Gastrocnemius medialis (tissue), 4 donors: ENCODE results near the gene FXYD7. TPM values are rescaled to one million over a fixed set of nuclear protein-coding genes. Genes with fewer than 3 reads are reported as not detected.
A peak's percentile ranks its signal among the peaks of the same experiment; 100 is the strongest.

ENCODE experiments used
- ATAC-seq, 2 donors: fragments of 150-250 bp; one replicate each; pipeline ENCODE4 v1.9.1; 2016
- DNase-seq, 2 donors: peaks; one replicate each; pipeline ENCODE4 v3.0.0-alpha.2; 2019
- H3K27ac ChIP-seq, 4 donors: fragments of 200-600 bp; sonication (generic); 1 replicate in 1 of 4; 2 replicates in 3 of 4; pipeline ENCODE4 v1.5.1; 2016 to 2018; ENCODE audit warnings: mild to moderate bottlenecking in 2 of 4, moderate library complexity in 1 of 4
- H3K27me3 ChIP-seq, 3 donors: fragments of 200-600 bp; sonication (generic) in 2 of 3; 1 replicate in 1 of 3; 2 replicates in 2 of 3; pipeline versions ENCODE4 v1.5.1 to v1.6.0; 2016 to 2019; ENCODE audit warnings: mild to moderate bottlenecking in 1 of 3, moderate library complexity in 1 of 3
- H3K36me3 ChIP-seq, 2 donors: fragments of 200-600 bp; sonication (generic) in 1 of 2; one replicate each; pipeline ENCODE4 v1.5.1; 2017 to 2018
- H3K4me1 ChIP-seq, 2 donors: fragments of 200-600 bp; sonication (generic) in 1 of 2; one replicate each; pipeline ENCODE4 v1.5.1; 2016 to 2017; ENCODE audit warnings: mild to moderate bottlenecking in 2 of 2
- H3K4me3 ChIP-seq, 4 donors: fragments of 200-600 bp; sonication (generic) in 3 of 4; 1 replicate in 1 of 4; 2 replicates in 3 of 4; pipeline ENCODE4 v1.5.1; 2016 to 2019; ENCODE audit warnings: mild to moderate bottlenecking in 2 of 4
- H3K9me3 ChIP-seq, 3 donors: fragments of 200-600 bp; sonication (generic) in 2 of 3; 1 replicate in 1 of 3; 2 replicates in 2 of 3; pipeline ENCODE4 v1.5.1; 2016 to 2019
- POLR2A ChIP-seq, 2 donors: fragments of 450-650 bp; IDR thresholded peaks; one replicate each; pipeline ENCODE4 v1.6.1; 2017; ENCODE audit warnings: antibody characterized with exemption in 2 of 2, mild to moderate bottlenecking in 2 of 2, moderate library complexity in 2 of 2
- in situ Hi-C, 4 donors: fragments of 200-750 bp; cut with MboI; loops; one replicate each; pipeline versions ENCODE4 v1.15.0 to v1.8.0; 2017; ENCODE audit warnings: low sequenced_read_pairs in 4 of 4
- intact Hi-C: fragments of 100-400 bp; cut with DNase I; formaldehyde crosslinking; loops from one replicate; pipeline ENCODE4 v1.15.1; 2023; ENCODE audit warnings: low total_unique reads
- total RNA-seq, 4 donors: library from RNA; depleted of rRNA; stranded (reverse); fragments of >200 nt; gene quantifications; one replicate each; pipeline versions ENCODE4 v1.1.0 to v1.2.3, GENCODE V29; 2016
- TF ChIP-seq, protein P1 (sequence below), 5 experiments: fragments of 450-650 bp in 3 of 5; fragments of 200-600 bp in 2 of 5; sonication (generic) in 2 of 5; IDR thresholded peaks in 4 of 5; conservative IDR thresholded peaks in 1 of 5; 1 replicate in 4 of 5; 2 replicates in 1 of 5; pipeline ENCODE4 v1.5.1; 2016 to 2019; ENCODE audit warnings: antibody characterized with exemption in 5 of 5, mild to moderate bottlenecking in 3 of 5, moderate library complexity in 3 of 5

FXYD7 gene
- total RNA-seq, 4 donors from 2014 or later: 0.40 TPM; not detected in 3

- in situ Hi-C loops: loop anchor here in 2 of 4 donors (5.0 to 10.0 kb wide), 2 partner anchors 69 to 71 kb away; no protein-coding TSS in a partner anchor
- TF ChIP-seq, protein P1, sequence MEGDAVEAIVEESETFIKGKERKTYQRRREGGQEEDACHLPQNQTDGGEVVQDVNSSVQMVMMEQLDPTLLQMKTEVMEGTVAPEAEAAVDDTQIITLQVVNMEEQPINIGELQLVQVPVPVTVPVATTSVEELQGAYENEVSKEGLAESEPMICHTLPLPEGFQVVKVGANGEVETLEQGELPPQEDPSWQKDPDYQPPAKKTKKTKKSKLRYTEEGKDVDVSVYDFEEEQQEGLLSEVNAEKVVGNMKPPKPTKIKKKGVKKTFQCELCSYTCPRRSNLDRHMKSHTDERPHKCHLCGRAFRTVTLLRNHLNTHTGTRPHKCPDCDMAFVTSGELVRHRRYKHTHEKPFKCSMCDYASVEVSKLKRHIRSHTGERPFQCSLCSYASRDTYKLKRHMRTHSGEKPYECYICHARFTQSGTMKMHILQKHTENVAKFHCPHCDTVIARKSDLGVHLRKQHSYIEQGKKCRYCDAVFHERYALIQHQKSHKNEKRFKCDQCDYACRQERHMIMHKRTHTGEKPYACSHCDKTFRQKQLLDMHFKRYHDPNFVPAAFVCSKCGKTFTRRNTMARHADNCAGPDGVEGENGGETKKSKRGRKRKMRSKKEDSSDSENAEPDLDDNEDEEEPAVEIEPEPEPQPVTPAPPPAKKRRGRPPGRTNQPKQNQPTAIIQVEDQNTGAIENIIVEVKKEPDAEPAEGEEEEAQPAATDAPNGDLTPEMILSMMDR (IDR thresholded peaks at IDR 0.05 in 4 of 5, conservative IDR thresholded peaks at IDR 0.05 in 1 of 5): no peak
- no peak for TF ChIP-seq POLR2A (IDR thresholded peaks at IDR 0.05)
Observed at GRCh38 chr19:35136231-35136630, 6.8 kb upstream of the FXYD7 start.

GRCh38 chr19:35136977-35137702 lies 5.9 kb upstream of the FXYD7 start:
- DNase-seq (no peak), ATAC-seq (no peak)
- H3K4me1 ChIP-seq: peaks cover 42% of the 10 kb centered on the region in 2 donors
- intact Hi-C loops: no loop called here
- no peak for TF ChIP-seq POLR2A (IDR thresholded peaks at IDR 0.05)
- TF ChIP-seq, protein P1 (IDR thresholded peaks at IDR 0.05 in 4 of 5, conservative IDR thresholded peaks at IDR 0.05 in 1 of 5): no peak
- H3K9me3 ChIP-seq: no peaks in the 10 kb centered on the region
- peak overlapping the region; percentile 99 to 100 (median 99) for H3K27ac ChIP-seq
- in situ Hi-C loops: loop anchor here in 2 of 4 donors (5.0 to 10.0 kb wide), 2 partner anchors 70 to 72 kb away; no protein-coding TSS in a partner anchor
- H3K27me3 ChIP-seq: no peaks in the 10 kb centered on the region
- H3K36me3 ChIP-seq: no peaks in the 10 kb centered on the region
- no peak overlapping the region for H3K4me3 ChIP-seq

More at GRCh38 chr19:35136231-35136630, 6.8 kb upstream of the FXYD7 start:
- H3K27me3 ChIP-seq: no peaks in the 10 kb centered on the region
- intact Hi-C loops: no loop called here
- no peak for DNase-seq
- H3K27ac ChIP-seq: peak overlapping the region; percentile 99 to 100 (median 99)
- no peak for ATAC-seq
- H3K4me3 ChIP-seq: no peak overlapping the region
- no peaks in the 10 kb centered on the region for H3K9me3 ChIP-seq
- H3K36me3 ChIP-seq: no peaks in the 10 kb centered on the region
- H3K4me1 ChIP-seq: peaks cover 34 to 35% of the 10 kb centered on the region in 2 donors

DNA sequence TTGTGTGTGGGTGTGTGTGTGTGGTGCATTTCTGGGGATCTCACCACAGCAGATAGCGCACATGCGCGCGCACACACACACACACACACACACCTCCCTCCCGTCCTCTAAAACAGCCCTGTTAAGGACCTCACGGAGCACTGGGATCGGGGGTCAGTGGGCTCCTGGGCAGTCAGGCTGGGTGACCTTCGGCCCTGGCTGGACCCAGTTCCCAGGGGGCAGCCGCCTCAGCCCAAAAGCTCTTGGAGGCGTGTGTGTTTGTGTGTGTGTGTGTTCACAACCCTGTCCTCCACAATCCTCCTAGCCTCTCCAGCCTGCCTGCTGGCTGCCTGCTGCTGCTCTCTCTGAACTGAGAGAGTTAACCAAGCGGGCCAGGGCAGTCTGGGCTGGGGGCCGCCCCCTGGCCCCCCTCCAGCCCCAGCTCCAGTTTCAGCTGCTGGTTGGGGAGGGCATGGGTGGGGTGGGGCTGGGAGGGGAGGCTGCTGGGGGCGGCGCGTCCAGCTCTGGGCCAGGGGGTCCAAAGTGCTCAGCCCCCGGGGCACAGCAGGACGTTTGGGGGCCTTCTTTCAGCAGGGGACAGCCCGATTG lies 4.7 kb upstream of the FXYD7 start, which contains the start of gene FXYD1:
Gene FXYD1, plus strand, starts transcription at position 520 of the 588 bp plus-strand sequence. CDS start 1,256 bp downstream, outside the sequence.
- H3K27me3 ChIP-seq: no peaks in the 10 kb centered on the region
- DNase-seq: peak; percentile 51 to 82
- H3K9me3 ChIP-seq: no peaks in the 10 kb centered on the region
- in situ Hi-C loops: loop anchor here in 2 of 4 donors (5.0 to 10.0 kb wide), 2 partner anchors 71 to 74 kb away; no protein-coding TSS in a partner anchor
- ATAC-seq: peak; percentile 9 to 23
- peak within 1 kb of the TSS; percentile 43 to 73 (median 64) for H3K4me3 ChIP-seq
- H3K36me3 ChIP-seq: no peaks in the 10 kb centered on the region
- intact Hi-C loops: loop anchor here (2.0 kb wide), 1 partner anchor 94 kb away; no protein-coding TSS in a partner anchor
- H3K4me1 ChIP-seq: peaks cover 43 to 48% of the 10 kb centered on the region in 2 donors
- peak within 1 kb of the TSS; percentile 99 to 100 (median 99) for H3K27ac ChIP-seq
- TF ChIP-seq, protein P1 (IDR thresholded peaks at IDR 0.05 in 4 of 5, conservative IDR thresholded peaks at IDR 0.05 in 1 of 5): no peak
- TF ChIP-seq POLR2A (IDR thresholded peaks at IDR 0.05): no peak

GRCh38 chr19:35140207-35140961 lies 2.7 kb upstream of the FXYD7 start:
- ATAC-seq: peak; percentile 16 to 22
- intact Hi-C loops: loop anchor here (2.0 to 10.0 kb wide), 3 partner anchors 128 to 604 kb away; partner anchors contain the start of genes IGFLR1, LIN37, PSENEN and U2AF1L4
- TF ChIP-seq, protein P1 (IDR thresholded peaks at IDR 0.05 in 4 of 5, conservative IDR thresholded peaks at IDR 0.05 in 1 of 5): no peak
- no peak for TF ChIP-seq POLR2A (IDR thresholded peaks at IDR 0.05)
- peak in 1 of 2 donors; percentile 57 for DNase-seq
- Histone ChIP-seq H3K4me3 (peak overlapping the region; percentile 43 to 73 (median 64)), H3K9me3 (no peaks in the 10 kb centered on the region), H3K27ac (peak overlapping the region; percentile 99 to 100 (median 99)), H3K27me3 (no peaks in the 10 kb centered on the region), H3K4me1 (peaks cover 40 to 42% of the 10 kb centered on the region in 2 donors), H3K36me3 (no peaks in the 10 kb centered on the region)
- in situ Hi-C loops: loop anchor here in 1 of 4 donors (10.0 kb wide), 1 partner anchor 134 kb away; no protein-coding TSS in a partner anchor
